SKM-1 treated with dmso at 0.1 percent for 144 hours (cell line): ENCODE data around the gene CD164.
"Not testable (repeated sequence)": the region's sequence is repeated elsewhere in the genome, so short reads cannot be mapped to it uniquely, and the experiment has no call there.

ENCODE experiments used
- DNase-seq: peaks from one replicate; lab custom pipeline; 2025; ENCODE audit not compliant: unreplicated experiment; lab: John Stamatoyannopoulos, UW

Gene CD164

GRCh38 chr6:109377717-109378116, 4.5 kb downstream of the CD164 start:
- no peak for DNase-seq

- no peak for DNase-seq
These were observed 7.9 kb downstream of the CD164 start for GRCh38 chr6:109374326-109374892.

- DNase-seq, result no peak
These were observed 8.5 kb downstream of the CD164 start for GRCh38 chr6:109373762-109374161.

- no peak for DNase-seq
These were observed 8.9 kb downstream of the CD164 start for GRCh38 chr6:109373331-109373730.

- DNase-seq, result no peak
These were observed 10.1 kb downstream of the CD164 start for GRCh38 chr6:109372130-109372529.

GRCh38 chr6:109370792-109371191, 11.5 kb downstream of the CD164 start:
- DNase-seq, result no peak

- no peak for DNase-seq
These were observed 11.9 kb downstream of the CD164 start for GRCh38 chr6:109370336-109370735.

GRCh38 chr6:109369728-109370127, 12.5 kb downstream of the CD164 start:
- no peak for DNase-seq

- not testable (repeated sequence) for DNase-seq
These were observed 17.7 kb downstream of the CD164 start for GRCh38 chr6:109364382-109365078.

GRCh38 chr6:109363753-109364152, 18.5 kb downstream of the CD164 start:
- DNase-seq, result no peak

- DNase-seq, result no peak
These were observed 20.0 kb downstream of the CD164 start for GRCh38 chr6:109362102-109362884.

- DNase-seq, result no peak
These were observed 21.5 kb downstream of the CD164 start for GRCh38 chr6:109360791-109361190.

GRCh38 chr6:109360281-109360680, 22.0 kb downstream of the CD164 start:
- no peak for DNase-seq

- no peak for DNase-seq
These were observed 23.0 kb downstream of the CD164 start for GRCh38 chr6:109359248-109359647.

GRCh38 chr6:109358204-109358603, 24.1 kb downstream of the CD164 start:
- DNase-seq, result no peak

GRCh38 chr6:109356237-109356636, 26.0 kb downstream of the CD164 start:
- no peak for DNase-seq

- no peak for DNase-seq
These were observed 30.8 kb downstream of the CD164 start for GRCh38 chr6:109351231-109352130.

GRCh38 chr6:109349419-109349987, 32.8 kb downstream of the CD164 start:
- DNase-seq, result no peak

- DNase-seq, result no peak
These were observed 34.0 kb downstream of the CD164 start for GRCh38 chr6:109348226-109348625.

GRCh38 chr6:109347779-109348178, 34.5 kb downstream of the CD164 start:
- no peak for DNase-seq

- no peak for DNase-seq
These were observed 36.3 kb downstream of the CD164 start for GRCh38 chr6:109345986-109346385.
